Measurements from ENCODE around the gene FOXC1. TPM values are rescaled to one million over a fixed set of nuclear protein-coding genes. Genes with fewer than 3 reads are reported as not detected.

FOXC1 gene
- total and polyA plus RNA-seq, 2 of the 13 experiments (the other 11 are each of a cell fraction or from before 2014, with no cell fraction given) = 0.44 to 0.55 TPM

- Histone ChIP-seq H3K4me1 (ENCODE audit: insufficient read depth, low read length) (no peaks in the 10 kb centered on the region), H3K9me3 (ENCODE audit: low read length) (no peaks in the 10 kb centered on the region), H4K20me1 (ENCODE audit: insufficient read depth, low read length) (no peaks in the 10 kb centered on the region; the same call in 1 of the 2 replicates), H3K4me2 (ENCODE audit: low read depth, low read length) (no peak overlapping the region), H3K4me3 (replicated peaks in 1 of 3; ENCODE audit: insufficient read depth in 1 of 3, low read depth in 2 of 3, low read length in 3 of 3) (no peak overlapping the region), H2AFZ (ENCODE audit: low read length) (no peak overlapping the region), H3K79me2 (ENCODE audit: insufficient read depth, low read length) (no peaks in the 10 kb centered on the region), H3K27ac (ENCODE audit: extremely low read length, insufficient read depth, low read length) (no peak overlapping the region), H3K36me3 (replicated peaks in 1 of 2; ENCODE audit: control insufficient read depth in 1 of 2, insufficient read depth in 2 of 2, low read length in 2 of 2) (peaks cover 2 to 16% of the 10 kb centered on the region in 2 experiments; a peak in 4 of 5 replicates), H3K9ac (ENCODE audit: insufficient read depth, low read depth, low read length) (no peak overlapping the region), H3K27me3 (ENCODE audit: control insufficient read depth in 1 of 2, insufficient read depth in 2 of 2, low read length in 2 of 2) (no peaks in the 10 kb centered on the region)
- in situ Hi-C loops (cut with HindIII; ENCODE audit: extremely low pct_ligation_motif_present, low pct_unique_long_range_greater_than_20kb) (no loop called here), intact Hi-C loops (cut with micrococcal nuclease; ENCODE audit: unreplicated experiment) (no loop called here)
- 86% methylated on average over 21 of the region's 21 CpGs for WGBS (ENCODE audit: low lambda C conversion rate)
- BruUV-seq (replicated peaks) = no TSS peak
- DNase-seq (ENCODE audit: low spot score) (no peak), ATAC-seq (no peak), FAIRE-seq (no peak)
- POLR2A ChIA-PET = no interaction called here
- TF ChIP-seq CCDC6 (CRISPR knock-in tag; IDR thresholded peaks at IDR 0.05) (no peak), AGO2 (optimal IDR thresholded peaks at IDR 0.05; ENCODE audit: low read depth, low read length) (peak; percentile 14), POLR2G (IDR thresholded peaks at IDR 0.05; ENCODE audit: low read depth, low read length) (0 out of 2 replicates have a peak, but pooled peaks have one; percentile 13), ZNF44 (CRISPR knock-in tag; IDR thresholded peaks at IDR 0.05) (no peak)
- CTCF ChIA-PET (ENCODE audit: low intra/inter-chr PET ratio, low total read pairs) = no interaction called here
Measured at GRCh38 chr6:1617466-1618310, 8.0 kb downstream of the FOXC1 start.

- H3K36me3 ChIP-seq (replicated peaks in 1 of 2; ENCODE audit: control insufficient read depth in 1 of 2, insufficient read depth in 2 of 2, low read length in 2 of 2) = peaks cover 2 to 24% of the 10 kb centered on the region in 2 experiments; a peak in 4 of 5 replicates
Measured at GRCh38 chr6:1618311-1619097, 8.8 kb downstream of the FOXC1 start.

More at GRCh38 chr6:1618311-1619097, 8.8 kb downstream of the FOXC1 start:
- no peak for DNase-seq (ENCODE audit: low spot score)
- Histone ChIP-seq H2AFZ (ENCODE audit: low read length) (no peak overlapping the region), H3K4me2 (ENCODE audit: low read depth, low read length) (no peak overlapping the region), H3K27ac (ENCODE audit: extremely low read length, insufficient read depth, low read length) (no peak overlapping the region), H3K9ac (ENCODE audit: insufficient read depth, low read depth, low read length) (no peak overlapping the region), H3K9me3 (ENCODE audit: low read length) (no peaks in the 10 kb centered on the region), H3K27me3 (ENCODE audit: control insufficient read depth in 1 of 2, insufficient read depth in 2 of 2, low read length in 2 of 2) (no peaks in the 10 kb centered on the region), H4K20me1 (ENCODE audit: insufficient read depth, low read length) (no peaks in the 10 kb centered on the region; the same call in 1 of the 2 replicates), H3K79me2 (ENCODE audit: insufficient read depth, low read length) (no peaks in the 10 kb centered on the region), H3K4me3 (replicated peaks in 1 of 3; ENCODE audit: insufficient read depth in 1 of 3, low read depth in 2 of 3, low read length in 3 of 3) (no peak overlapping the region), H3K4me1 (ENCODE audit: insufficient read depth, low read length) (no peaks in the 10 kb centered on the region)
- ChIA-PET CTCF (ENCODE audit: low intra/inter-chr PET ratio, low total read pairs) (no interaction called here), POLR2A (no interaction called here)
- no TSS peak for BruUV-seq (replicated peaks)
- WGBS (ENCODE audit: low lambda C conversion rate) = 95% methylated on average over 31 of the region's 31 CpGs
- intact Hi-C loops (cut with micrococcal nuclease; ENCODE audit: unreplicated experiment) (no loop called here), in situ Hi-C loops (cut with HindIII; ENCODE audit: extremely low pct_ligation_motif_present, low pct_unique_long_range_greater_than_20kb) (no loop called here)
- no peak for TF ChIP-seq GMEB1 (CRISPR knock-in tag; IDR thresholded peaks at IDR 0.05; ENCODE audit: borderline replicate concordance)
- TF ChIP-seq ZNF136 (CRISPR knock-in tag; IDR thresholded peaks at IDR 0.05; ENCODE audit: low read depth) = no peak
- no peak for TF ChIP-seq ZBTB26 (CRISPR knock-in tag; IDR thresholded peaks at IDR 0.05; ENCODE audit: borderline replicate concordance)
- TF ChIP-seq RFX1 (IDR thresholded peaks at IDR 0.05) = no peak
- TF ChIP-seq RBM22 (optimal IDR thresholded peaks at IDR 0.05; ENCODE audit: low read length) = peak; percentile 54
- no peak for TF ChIP-seq HNRNPK (IDR thresholded peaks at IDR 0.05; ENCODE audit: low read depth, low read length, poor library complexity, severe bottlenecking)
- peak; percentile 7 for TF ChIP-seq AGO2 (optimal IDR thresholded peaks at IDR 0.05; ENCODE audit: low read depth, low read length)
- no peak for TF ChIP-seq ZSCAN21 (CRISPR knock-in tag; IDR thresholded peaks at IDR 0.05; ENCODE audit: borderline replicate concordance)
- no peak for TF ChIP-seq POLR2AphosphoS2 (IDR thresholded peaks at IDR 0.05; ENCODE audit: low read depth, low read length)
- no peak for ATAC-seq
- FAIRE-seq = no peak

All from HepG2 (cell line).